Stimulated activated naive B cell treated with anti-CD40 and anti-IgM and Interleukin-4, amounts not matched to agents 10 μg/mL and 1 μg/mL and 100 μg/mL, for 72 hours (primary cell): ENCODE results near the gene ZNF438.

ENCODE experiments used
- ATAC-seq, 2 donors: fragments of 150-1000 bp; cut with Tn5 transposase; replicated peaks; 2 replicates each; pipeline ENCODE4 v1.10.0; 2021; ENCODE audit warnings: moderate library complexity in 1 of 2
- DNase-seq: peaks from one replicate; pipeline ENCODE4 v3.0.0; 2021
- H3K27ac Mint-ChIP-seq: one replicate; pipeline ENCODE4 v1.8.0; 2022; ENCODE audit warnings: mild to moderate bottlenecking, mixed read lengths
- H3K27me3 Mint-ChIP-seq, 2 donors: one replicate each; pipeline ENCODE4 v1.8.0; 2022; ENCODE audit warnings: mixed read lengths in 2 of 2
- H3K36me3 Mint-ChIP-seq, 2 donors: one replicate each; pipeline ENCODE4 v1.8.0; 2022; ENCODE audit warnings: mixed read lengths in 2 of 2, mild to moderate bottlenecking in 1 of 2
- H3K4me1 Mint-ChIP-seq, 2 donors: one replicate each; pipeline ENCODE4 v1.8.0; 2022; ENCODE audit warnings: mixed read lengths in 2 of 2, mild to moderate bottlenecking in 1 of 2
- H3K4me3 Mint-ChIP-seq, 2 donors: one replicate each; pipeline ENCODE4 v1.8.0; 2022; ENCODE audit warnings: mild to moderate bottlenecking in 2 of 2, mixed read lengths in 2 of 2, moderate library complexity in 1 of 2
- H3K9me3 Mint-ChIP-seq, 2 donors: one replicate each; pipeline ENCODE4 v1.8.0; 2022; ENCODE audit warnings: mixed read lengths in 2 of 2, mild to moderate bottlenecking in 1 of 2

The ZNF438 gene

GRCh38 chr10:30821261-30821993, 210.2 kb downstream of the ZNF438 start:
- Mint-ChIP-seq H3K27ac (no peak overlapping the region), H3K9me3 (peaks cover 0 to 2% of the 10 kb centered on the region in 2 donors), H3K4me3 (no peak overlapping the region), H3K27me3 (peaks cover 0 to 14% of the 10 kb centered on the region in 2 donors), H3K4me1 (no peaks in the 10 kb centered on the region), H3K36me3 (no peaks in the 10 kb centered on the region)
- no peak for DNase-seq
- no peak for ATAC-seq

GRCh38 chr10:30820261-30820991, 211.2 kb downstream of the ZNF438 start:
- Mint-ChIP-seq H3K4me1 (no peaks in the 10 kb centered on the region), H3K4me3 (no peak overlapping the region), H3K9me3 (no peaks in the 10 kb centered on the region), H3K36me3 (no peaks in the 10 kb centered on the region), H3K27ac (no peak overlapping the region), H3K27me3 (peaks cover 0 to 7% of the 10 kb centered on the region in 2 donors)
- DNase-seq (no peak), ATAC-seq (no peak)

GRCh38 chr10:30819341-30820181, 212.1 kb downstream of the ZNF438 start:
- DNase-seq = no peak
- H3K27ac Mint-ChIP-seq = no peak overlapping the region

GRCh38 chr10:30818854-30819253, 212.8 kb downstream of the ZNF438 start:
- H3K27ac Mint-ChIP-seq = no peak overlapping the region
- H3K36me3 Mint-ChIP-seq = no peaks in the 10 kb centered on the region
- peaks cover 0 to 2% of the 10 kb centered on the region in 2 donors for H3K4me1 Mint-ChIP-seq
- DNase-seq (no peak), ATAC-seq (no peak)
- H3K4me3 Mint-ChIP-seq = no peak overlapping the region
- H3K9me3 Mint-ChIP-seq = no peaks in the 10 kb centered on the region
- H3K27me3 Mint-ChIP-seq = no peaks in the 10 kb centered on the region

More at GRCh38 chr10:30819341-30820181, 212.1 kb downstream of the ZNF438 start:
- Mint-ChIP-seq H3K36me3 (no peaks in the 10 kb centered on the region), H3K27me3 (peaks cover 0 to 2% of the 10 kb centered on the region in 2 donors), H3K4me1 (no peaks in the 10 kb centered on the region), H3K9me3 (no peaks in the 10 kb centered on the region), H3K4me3 (no peak overlapping the region)
- no peak for ATAC-seq

GRCh38 chr10:30818010-30818660, 213.5 kb downstream of the ZNF438 start:
- Mint-ChIP-seq H3K4me3 (no peak overlapping the region), H3K9me3 (no peaks in the 10 kb centered on the region), H3K4me1 (peaks cover 0 to 2% of the 10 kb centered on the region in 2 donors), H3K27me3 (no peaks in the 10 kb centered on the region), H3K36me3 (no peaks in the 10 kb centered on the region), H3K27ac (no peak overlapping the region)
- ATAC-seq (no peak), DNase-seq (no peak)

- Mint-ChIP-seq H3K9me3 (no peaks in the 10 kb centered on the region), H3K27me3 (no peaks in the 10 kb centered on the region), H3K4me1 (peaks cover 2 to 3% of the 10 kb centered on the region in 2 donors), H3K27ac (no peak overlapping the region), H3K4me3 (no peak overlapping the region), H3K36me3 (no peaks in the 10 kb centered on the region)
- ATAC-seq = no peak
- no peak for DNase-seq
These were observed 214.1 kb downstream of the ZNF438 start for GRCh38 chr10:30817541-30817940.

- Mint-ChIP-seq H3K36me3 (no peaks in the 10 kb centered on the region), H3K27me3 (peaks cover 0 to 6% of the 10 kb centered on the region in 2 donors), H3K9me3 (no peaks in the 10 kb centered on the region), H3K27ac (no peak overlapping the region), H3K4me3 (no peak overlapping the region), H3K4me1 (peaks cover 2 to 8% of the 10 kb centered on the region in 2 donors)
- DNase-seq (no peak), ATAC-seq (no peak)
These were observed 214.9 kb downstream of the ZNF438 start for GRCh38 chr10:30816820-30817171.

- Mint-ChIP-seq H3K4me3 (no peak overlapping the region), H3K9me3 (no peaks in the 10 kb centered on the region), H3K27ac (no peak overlapping the region), H3K4me1 (peaks cover 2 to 8% of the 10 kb centered on the region in 2 donors), H3K36me3 (no peaks in the 10 kb centered on the region), H3K27me3 (peaks cover 0 to 7% of the 10 kb centered on the region in 2 donors)
- ATAC-seq = no peak
- no peak for DNase-seq
These were observed 215.4 kb downstream of the ZNF438 start for GRCh38 chr10:30816159-30816819.

GRCh38 chr10:30813872-30814481, 217.7 kb downstream of the ZNF438 start:
- Mint-ChIP-seq H3K4me3 (no peak overlapping the region), H3K9me3 (no peaks in the 10 kb centered on the region), H3K4me1 (peaks cover 2 to 8% of the 10 kb centered on the region in 2 donors), H3K27me3 (peaks cover 0 to 7% of the 10 kb centered on the region in 2 donors), H3K36me3 (no peaks in the 10 kb centered on the region), H3K27ac (no peak overlapping the region)
- DNase-seq (no peak), ATAC-seq (no peak)

- Mint-ChIP-seq H3K4me1 (peaks cover 2 to 8% of the 10 kb centered on the region in 2 donors), H3K4me3 (no peak overlapping the region), H3K36me3 (no peaks in the 10 kb centered on the region), H3K27ac (no peak overlapping the region), H3K27me3 (peaks cover 0 to 7% of the 10 kb centered on the region in 2 donors), H3K9me3 (no peaks in the 10 kb centered on the region)
- ATAC-seq (no peak), DNase-seq (no peak)
These were observed 219.4 kb downstream of the ZNF438 start for GRCh38 chr10:30812018-30812851.

- DNase-seq = no peak
- Mint-ChIP-seq H3K36me3 (no peaks in the 10 kb centered on the region), H3K4me3 (no peak overlapping the region), H3K9me3 (no peaks in the 10 kb centered on the region), H3K27me3 (peaks cover 0 to 7% of the 10 kb centered on the region in 2 donors), H3K27ac (no peak overlapping the region), H3K4me1 (peaks cover 2 to 8% of the 10 kb centered on the region in 2 donors)
- ATAC-seq = no peak
These were observed 220.2 kb downstream of the ZNF438 start for GRCh38 chr10:30811276-30812017.

GRCh38 chr10:30810416-30810815, 221.2 kb downstream of the ZNF438 start:
- ATAC-seq (no peak), DNase-seq (no peak)
- H3K27ac Mint-ChIP-seq = no peak overlapping the region
- H3K9me3 Mint-ChIP-seq = no peaks in the 10 kb centered on the region
- H3K27me3 Mint-ChIP-seq = peaks cover 0 to 7% of the 10 kb centered on the region in 2 donors
- no peaks in the 10 kb centered on the region for H3K36me3 Mint-ChIP-seq
- H3K4me1 Mint-ChIP-seq = peaks cover 2 to 8% of the 10 kb centered on the region in 2 donors
- H3K4me3 Mint-ChIP-seq = no peak overlapping the region
